ENCODE results near the gene ZMIZ1. TPM values are rescaled to one million over a fixed set of nuclear protein-coding genes. Genes with fewer than 3 reads are reported as not detected.

ZMIZ1 gene
- total and polyA plus RNA-seq, 4 donors: 43.0 to 178 (median 107) TPM

- H3K27me3 ChIP-seq (ENCODE audit: control insufficient read depth, insufficient read depth, low read length): no peaks in the 10 kb centered on the region
- peaks cover 3% of the 10 kb centered on the region for H3K4me1 ChIP-seq (ENCODE audit: control insufficient read depth, insufficient read depth, low read length)
- no peaks in the 10 kb centered on the region for H3K36me3 ChIP-seq (ENCODE audit: control insufficient read depth, insufficient read depth, low read length)
- DNase-seq (ENCODE audit: low read depth in 4 of 6, low spot score in 6 of 6): no peak
- H3K9me3 ChIP-seq (ENCODE audit: control insufficient read depth, insufficient read depth, low read length): no peaks in the 10 kb centered on the region
- H3K27ac ChIP-seq (ENCODE audit: low read depth, low read length): no peak overlapping the region
- no peak overlapping the region for H3K4me3 ChIP-seq (ENCODE audit: low read depth, low read length)
- WGBS (ENCODE audit: insufficient coverage): no CpG with 5 or more reads among the region's 1 CpG
Observed at GRCh38 chr10:79323602-79324001, 254.8 kb downstream of the ZMIZ1 start.

- WGBS (ENCODE audit: insufficient coverage): 72% methylated on average over 8 of the region's 10 CpGs
- H3K36me3 ChIP-seq (ENCODE audit: control insufficient read depth, insufficient read depth, low read length): no peaks in the 10 kb centered on the region
- DNase-seq (ENCODE audit: low read depth in 4 of 6, low spot score in 6 of 6): no peak
- no peak overlapping the region for H3K27ac ChIP-seq (ENCODE audit: low read depth, low read length)
- H3K9me3 ChIP-seq (ENCODE audit: control insufficient read depth, insufficient read depth, low read length): no peaks in the 10 kb centered on the region
- H3K4me1 ChIP-seq (ENCODE audit: control insufficient read depth, insufficient read depth, low read length): peaks cover 3% of the 10 kb centered on the region
- H3K27me3 ChIP-seq (ENCODE audit: control insufficient read depth, insufficient read depth, low read length): no peaks in the 10 kb centered on the region
- no peak overlapping the region for H3K4me3 ChIP-seq (ENCODE audit: low read depth, low read length)
Observed at GRCh38 chr10:79324032-79324695, 255.4 kb downstream of the ZMIZ1 start.

- Histone ChIP-seq H3K27ac (ENCODE audit: low read depth, low read length) (no peak overlapping the region), H3K4me3 (ENCODE audit: low read depth, low read length) (no peak overlapping the region), H3K36me3 (ENCODE audit: control insufficient read depth, insufficient read depth, low read length) (no peaks in the 10 kb centered on the region), H3K27me3 (ENCODE audit: control insufficient read depth, insufficient read depth, low read length) (no peaks in the 10 kb centered on the region), H3K4me1 (ENCODE audit: control insufficient read depth, insufficient read depth, low read length) (peaks cover 1% of the 10 kb centered on the region), H3K9me3 (ENCODE audit: control insufficient read depth, insufficient read depth, low read length) (no peaks in the 10 kb centered on the region)
- DNase-seq (ENCODE audit: low read depth in 4 of 6, low spot score in 6 of 6): no peak
- 98% methylated on average over 3 of the region's 3 CpGs for WGBS (ENCODE audit: insufficient coverage)
Observed at GRCh38 chr10:79326361-79327089, 257.8 kb downstream of the ZMIZ1 start.

- no peak overlapping the region for H3K4me3 ChIP-seq (ENCODE audit: low read depth, low read length)
- no peak overlapping the region for H3K27ac ChIP-seq (ENCODE audit: low read depth, low read length)
- peaks cover 5% of the 10 kb centered on the region for H3K4me1 ChIP-seq (ENCODE audit: control insufficient read depth, insufficient read depth, low read length)
- no peaks in the 10 kb centered on the region for H3K9me3 ChIP-seq (ENCODE audit: control insufficient read depth, insufficient read depth, low read length)
- DNase-seq (ENCODE audit: low read depth in 4 of 6, low spot score in 6 of 6): no peak
- no peaks in the 10 kb centered on the region for H3K27me3 ChIP-seq (ENCODE audit: control insufficient read depth, insufficient read depth, low read length)
- no peaks in the 10 kb centered on the region for H3K36me3 ChIP-seq (ENCODE audit: control insufficient read depth, insufficient read depth, low read length)
- 96% methylated on average over 5 of the region's 8 CpGs for WGBS (ENCODE audit: insufficient coverage)
Observed at GRCh38 chr10:79327090-79327457, 258.3 kb downstream of the ZMIZ1 start.

- H3K27me3 ChIP-seq (ENCODE audit: control insufficient read depth, insufficient read depth, low read length): no peaks in the 10 kb centered on the region
- peaks cover 5% of the 10 kb centered on the region for H3K4me1 ChIP-seq (ENCODE audit: control insufficient read depth, insufficient read depth, low read length)
- H3K9me3 ChIP-seq (ENCODE audit: control insufficient read depth, insufficient read depth, low read length): peaks cover 2% of the 10 kb centered on the region
- no peak overlapping the region for H3K4me3 ChIP-seq (ENCODE audit: low read depth, low read length)
- no peak for DNase-seq (ENCODE audit: low read depth in 4 of 6, low spot score in 6 of 6)
- H3K36me3 ChIP-seq (ENCODE audit: control insufficient read depth, insufficient read depth, low read length): no peaks in the 10 kb centered on the region
- WGBS (ENCODE audit: insufficient coverage): 85% methylated on average over 6 of the region's 6 CpGs
- no peak overlapping the region for H3K27ac ChIP-seq (ENCODE audit: low read depth, low read length)
Observed at GRCh38 chr10:79328147-79328701, 259.5 kb downstream of the ZMIZ1 start.

- DNase-seq (ENCODE audit: low read depth in 4 of 6, low spot score in 6 of 6): no peak
- peaks cover 2% of the 10 kb centered on the region for H3K9me3 ChIP-seq (ENCODE audit: control insufficient read depth, insufficient read depth, low read length)
- H3K36me3 ChIP-seq (ENCODE audit: control insufficient read depth, insufficient read depth, low read length): no peaks in the 10 kb centered on the region
- H3K4me3 ChIP-seq (ENCODE audit: low read depth, low read length): no peak overlapping the region
- WGBS (ENCODE audit: insufficient coverage): 94% methylated on average over 14 of the region's 14 CpGs
- no peaks in the 10 kb centered on the region for H3K27me3 ChIP-seq (ENCODE audit: control insufficient read depth, insufficient read depth, low read length)
- no peak overlapping the region for H3K27ac ChIP-seq (ENCODE audit: low read depth, low read length)
- H3K4me1 ChIP-seq (ENCODE audit: control insufficient read depth, insufficient read depth, low read length): peaks cover 5% of the 10 kb centered on the region
Observed at GRCh38 chr10:79328737-79329504, 260.2 kb downstream of the ZMIZ1 start.

GRCh38 chr10:79329529-79329928 lies 260.8 kb downstream of the ZMIZ1 start:
- WGBS (ENCODE audit: insufficient coverage): 88% methylated on average over 8 of the region's 9 CpGs
- no peak for DNase-seq (ENCODE audit: low read depth in 4 of 6, low spot score in 6 of 6)

GRCh38 chr10:79331226-79331625 lies 262.5 kb downstream of the ZMIZ1 start:
- no peak overlapping the region for H3K4me3 ChIP-seq (ENCODE audit: low read depth, low read length)
- DNase-seq (ENCODE audit: low read depth in 4 of 6, low spot score in 6 of 6): no peak
- H3K27me3 ChIP-seq (ENCODE audit: control insufficient read depth, insufficient read depth, low read length): no peaks in the 10 kb centered on the region
- H3K4me1 ChIP-seq (ENCODE audit: control insufficient read depth, insufficient read depth, low read length): peaks cover 18% of the 10 kb centered on the region
- H3K9me3 ChIP-seq (ENCODE audit: control insufficient read depth, insufficient read depth, low read length): peaks cover 2% of the 10 kb centered on the region
- no peak overlapping the region for H3K27ac ChIP-seq (ENCODE audit: low read depth, low read length)
- no peaks in the 10 kb centered on the region for H3K36me3 ChIP-seq (ENCODE audit: control insufficient read depth, insufficient read depth, low read length)
- 95% methylated on average over 5 of the region's 5 CpGs for WGBS (ENCODE audit: insufficient coverage)

More at GRCh38 chr10:79329529-79329928, 260.8 kb downstream of the ZMIZ1 start:
- Histone ChIP-seq H3K4me1 (ENCODE audit: control insufficient read depth, insufficient read depth, low read length) (peaks cover 5% of the 10 kb centered on the region), H3K27me3 (ENCODE audit: control insufficient read depth, insufficient read depth, low read length) (no peaks in the 10 kb centered on the region), H3K36me3 (ENCODE audit: control insufficient read depth, insufficient read depth, low read length) (no peaks in the 10 kb centered on the region), H3K9me3 (ENCODE audit: control insufficient read depth, insufficient read depth, low read length) (peaks cover 2% of the 10 kb centered on the region), H3K4me3 (ENCODE audit: low read depth, low read length) (no peak overlapping the region), H3K27ac (ENCODE audit: low read depth, low read length) (no peak overlapping the region)

- Histone ChIP-seq H3K27me3 (ENCODE audit: control insufficient read depth, insufficient read depth, low read length) (no peaks in the 10 kb centered on the region), H3K27ac (ENCODE audit: low read depth, low read length) (no peak overlapping the region), H3K4me3 (ENCODE audit: low read depth, low read length) (no peak overlapping the region), H3K4me1 (ENCODE audit: control insufficient read depth, insufficient read depth, low read length) (peaks cover 23% of the 10 kb centered on the region), H3K9me3 (ENCODE audit: control insufficient read depth, insufficient read depth, low read length) (peaks cover 2% of the 10 kb centered on the region), H3K36me3 (ENCODE audit: control insufficient read depth, insufficient read depth, low read length) (no peaks in the 10 kb centered on the region)
- no CpG with 5 or more reads among the region's 6 CpGs for WGBS (ENCODE audit: insufficient coverage)
- DNase-seq (ENCODE audit: low read depth in 4 of 6, low spot score in 6 of 6): no peak
Observed at GRCh38 chr10:79331709-79332108, 262.9 kb downstream of the ZMIZ1 start.
